Breast epithelium (tissue), 4 donors: ENCODE results near the gene LRRC46. TPM values are rescaled to one million over a fixed set of nuclear protein-coding genes. Genes with fewer than 3 reads are reported as not detected.

Experiments used
- DNase-seq, 2 donors: peaks; one replicate each; pipeline ENCODE4 v3.0.0-alpha.2; 2019; ENCODE audit warnings: low spot score in 2 of 2
- H3K27ac ChIP-seq, 2 donors: fragments of 200-600 bp; sonication (generic) in 1 of 2; one replicate each; pipeline ENCODE4 v1.5.1; 2016 to 2019; ENCODE audit warnings: mild to moderate bottlenecking in 1 of 2
- H3K27me3 ChIP-seq, 2 donors: fragments of 200-600 bp; sonication (generic) in 1 of 2; one replicate each; pipeline versions ENCODE4 v1.5.1 to v1.6.0; 2017 to 2019; ENCODE audit warnings: control low read depth in 1 of 2, mild to moderate bottlenecking in 1 of 2
- H3K36me3 ChIP-seq: fragments of 200-600 bp; one replicate; pipeline ENCODE4 v1.5.1; 2019
- H3K4me1 ChIP-seq, 2 donors: fragments of 200-600 bp; sonication (generic); one replicate each; pipeline ENCODE4 v1.5.1; 2016 to 2019; ENCODE audit warnings: control low read depth in 1 of 2
- H3K4me3 ChIP-seq, 3 donors: fragments of 200-600 bp; sonication (generic); 1 replicate in 2 of 3; 2 replicates in 1 of 3; pipeline ENCODE4 v1.5.1; 2016 to 2019; ENCODE audit warnings: mild to moderate bottlenecking in 3 of 3, moderate library complexity in 2 of 3
- H3K9me3 ChIP-seq, 2 donors: fragments of 200-600 bp; sonication (generic) in 1 of 2; one replicate each; pipeline ENCODE4 v1.5.1; 2016 to 2019; ENCODE audit warnings: control low read depth in 1 of 2
- CTCF ChIP-seq, 3 donors: fragments of 450-650 bp; IDR thresholded peaks; one replicate each; pipeline ENCODE4 v1.5.1; 2016 to 2017; ENCODE audit warnings: antibody characterized with exemption in 3 of 3, mild to moderate bottlenecking in 3 of 3, moderate library complexity in 3 of 3
- POLR2A ChIP-seq: fragments of 450-650 bp; IDR thresholded peaks from one replicate; pipeline ENCODE4 v1.6.1; 2016; ENCODE audit warnings: antibody characterized with exemption, mild to moderate bottlenecking, moderate library complexity
- POLR2AphosphoS5 ChIP-seq, 3 donors: sonication (generic); formaldehyde crosslinking; IDR thresholded peaks; one replicate each; pipeline ENCODE4 v1.6.1; 2017; ENCODE audit warnings: antibody characterized with exemption in 3 of 3
- intact Hi-C: fragments of 100-400 bp; cut with DNase I; formaldehyde crosslinking; loops from one replicate; pipeline ENCODE4 v1.15.1; 2023; ENCODE audit warnings: low total_unique reads
- total RNA-seq, 3 donors: library from RNA; depleted of rRNA; stranded (reverse); fragments of >200 nt; gene quantifications; one replicate each; pipeline ENCODE4 v1.1.0, GENCODE V29; 2016

Gene LRRC46
- total RNA-seq, 3 donors from 2014 or later = 0.16 to 0.59 (median 0.33) TPM

GRCh38 chr17:47808830-47809480 is 22.5 kb upstream of the LRRC46 start:
- TF ChIP-seq CTCF (IDR thresholded peaks at IDR 0.05) (no peak), POLR2A (no peak), POLR2AphosphoS5 (IDR thresholded peaks at IDR 0.05) (no peak)
- no peaks in the 10 kb centered on the region for H3K4me1 ChIP-seq
- no peaks in the 10 kb centered on the region for H3K9me3 ChIP-seq
- intact Hi-C loops = no loop called here
- no peaks in the 10 kb centered on the region for H3K27me3 ChIP-seq
- no peak for DNase-seq
- H3K36me3 ChIP-seq = no peaks in the 10 kb centered on the region
- H3K27ac ChIP-seq = no peak overlapping the region
- no peak overlapping the region for H3K4me3 ChIP-seq

- DNase-seq = no peak
- TF ChIP-seq POLR2AphosphoS5 (IDR thresholded peaks at IDR 0.05) = no peak
- TF ChIP-seq POLR2A = no peak
- no peak for TF ChIP-seq CTCF (IDR thresholded peaks at IDR 0.05)
- Histone ChIP-seq H3K9me3 (no peaks in the 10 kb centered on the region), H3K27ac (peak overlapping the region; percentile 16 to 67), H3K4me3 (no peak overlapping the region), H3K36me3 (no peaks in the 10 kb centered on the region), H3K4me1 (no peaks in the 10 kb centered on the region), H3K27me3 (no peaks in the 10 kb centered on the region)
- intact Hi-C loops = no loop called here
Observed at GRCh38 chr17:47810200-47810821, 21.2 kb upstream of the LRRC46 start.

GRCh38 chr17:47810901-47811635 is 20.4 kb upstream of the LRRC46 start:
- Histone ChIP-seq H3K4me3 (no peak overlapping the region), H3K27ac (peak overlapping the region in 1 of 2 donors; percentile 67), H3K36me3 (no peaks in the 10 kb centered on the region), H3K4me1 (no peaks in the 10 kb centered on the region), H3K27me3 (no peaks in the 10 kb centered on the region), H3K9me3 (no peaks in the 10 kb centered on the region)
- intact Hi-C loops = no loop called here
- DNase-seq = no peak
- TF ChIP-seq POLR2A = no peak
- no peak for TF ChIP-seq CTCF (IDR thresholded peaks at IDR 0.05)
- TF ChIP-seq POLR2AphosphoS5 (IDR thresholded peaks at IDR 0.05) = no peak

- no peaks in the 10 kb centered on the region for H3K36me3 ChIP-seq
- no peak overlapping the region for H3K4me3 ChIP-seq
- no peak for DNase-seq
- no peak for TF ChIP-seq CTCF (IDR thresholded peaks at IDR 0.05)
- no peak for TF ChIP-seq POLR2A
- TF ChIP-seq POLR2AphosphoS5 (IDR thresholded peaks at IDR 0.05) = no peak
- H3K9me3 ChIP-seq = no peaks in the 10 kb centered on the region
- H3K27ac ChIP-seq = no peak overlapping the region
- no peaks in the 10 kb centered on the region for H3K4me1 ChIP-seq
- intact Hi-C loops = no loop called here
- no peaks in the 10 kb centered on the region for H3K27me3 ChIP-seq
Observed at GRCh38 chr17:47811709-47812108, 19.8 kb upstream of the LRRC46 start.
